Inferior parietal cortex (tissue), 1 donor: ENCODE data around the gene PGM5.

ENCODE experiments used
- DNase-seq: peaks from one replicate; pipeline ENCODE4 v3.0.0-alpha.2; 2016; ENCODE audit errors: extremely low spot score

The PGM5 gene

DNA sequence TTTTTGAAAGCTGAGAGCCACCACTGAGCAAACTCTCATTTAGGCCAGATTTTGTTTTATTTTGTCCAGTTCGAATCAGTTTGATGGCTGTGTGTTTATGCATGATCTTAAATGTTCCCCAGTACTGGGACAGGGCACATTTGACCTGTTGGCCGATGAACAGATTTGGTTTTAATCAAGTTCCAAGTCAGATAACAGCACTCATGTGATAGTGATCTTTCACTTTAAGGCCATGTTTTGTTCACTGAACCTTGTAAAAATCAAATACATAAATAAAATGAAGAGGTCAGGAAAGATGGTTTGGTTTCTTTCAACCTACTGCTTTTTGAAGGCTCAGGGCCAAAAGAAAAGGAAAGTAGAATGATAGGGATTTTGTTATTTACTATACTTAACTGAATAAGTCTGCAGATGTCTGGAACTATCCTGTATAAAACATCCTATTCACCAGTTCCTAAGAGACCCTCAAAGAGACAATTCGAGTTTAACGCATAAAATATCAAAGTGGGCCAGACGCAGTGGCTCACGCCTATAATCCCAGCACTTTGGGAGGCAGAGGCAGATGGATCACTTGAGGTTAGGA lies 77.2 kb downstream of the PGM5 start:
- no peak for DNase-seq

DNA sequence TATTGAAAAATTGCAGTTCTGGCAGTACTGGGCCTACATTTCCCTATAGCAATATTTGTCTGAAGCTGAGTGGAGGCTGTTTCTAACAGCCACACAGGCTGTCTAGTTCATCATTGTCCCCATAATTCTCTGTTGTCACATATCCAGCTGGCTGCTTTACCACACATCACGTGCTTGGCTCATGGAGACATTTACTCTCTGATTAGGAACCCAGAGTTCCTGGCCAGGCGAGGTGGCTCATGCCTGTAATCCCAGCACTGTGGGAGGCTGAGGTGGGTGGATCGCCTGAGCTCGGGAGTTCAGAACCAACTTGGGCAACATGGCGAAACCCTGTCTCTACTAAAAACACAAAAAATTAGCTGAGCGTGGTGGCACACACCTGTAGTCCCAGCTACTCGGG lies 81.4 kb downstream of the PGM5 start:
- no peak for DNase-seq

DNA sequence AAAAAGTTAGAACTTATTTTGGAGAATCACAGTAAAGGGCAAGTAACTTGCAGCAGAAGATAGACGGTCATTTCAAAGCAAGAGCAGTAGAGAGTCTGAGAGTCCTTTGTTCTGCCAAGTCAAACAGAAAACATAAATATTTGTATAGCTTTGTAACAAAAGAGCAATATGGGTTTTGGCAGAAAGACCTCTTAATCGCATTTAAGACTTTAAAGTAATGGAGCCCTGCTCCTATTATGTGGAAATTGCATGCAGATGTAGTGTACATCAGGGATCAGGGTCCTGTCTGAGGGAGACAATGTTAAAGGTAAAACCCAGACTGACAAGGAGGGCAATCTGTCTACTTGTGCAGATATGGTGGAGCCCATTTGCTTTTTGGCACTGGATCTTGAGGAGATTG lies 87.2 kb downstream of the PGM5 start:
- no peak for DNase-seq

DNA sequence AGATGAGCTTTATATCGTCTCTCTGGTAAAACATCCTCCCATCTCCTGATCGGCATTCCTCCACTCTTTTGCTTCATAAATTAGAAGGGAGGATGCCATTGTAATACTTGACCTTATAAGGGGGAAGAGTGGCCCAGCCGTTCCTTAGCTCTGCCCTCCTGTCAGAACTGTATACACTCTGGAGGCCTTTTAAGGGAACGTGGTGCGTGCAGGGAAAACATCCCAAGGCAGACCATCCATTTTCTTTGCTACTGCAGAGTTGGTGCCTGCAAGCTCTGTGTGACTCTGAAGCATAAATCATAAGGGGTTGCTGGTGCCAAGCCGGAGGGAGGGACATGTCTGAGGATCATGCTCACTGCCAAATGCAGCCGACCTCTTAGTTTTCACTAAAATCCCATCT lies 90.4 kb downstream of the PGM5 start:
- DNase-seq = no peak

DNA sequence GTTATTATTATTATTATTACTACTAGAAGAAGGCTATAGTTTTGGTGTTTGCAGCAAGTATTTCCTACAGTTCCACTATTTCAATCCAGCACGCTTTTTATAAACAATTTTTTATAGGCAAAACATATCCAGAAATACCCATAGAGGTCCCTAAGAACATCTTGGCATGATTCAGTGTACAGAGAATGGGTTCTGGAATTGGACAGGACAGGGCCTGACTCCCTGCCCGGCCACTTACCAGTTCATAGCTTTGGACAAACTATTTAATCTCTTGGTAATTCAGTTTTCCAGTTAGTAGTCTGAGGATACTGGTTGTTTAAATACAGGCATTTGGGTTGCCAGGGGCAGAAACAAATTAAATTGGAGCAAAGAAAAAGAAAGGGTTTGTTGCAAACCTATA lies 91.2 kb downstream of the PGM5 start:
- no peak for DNase-seq

DNA sequence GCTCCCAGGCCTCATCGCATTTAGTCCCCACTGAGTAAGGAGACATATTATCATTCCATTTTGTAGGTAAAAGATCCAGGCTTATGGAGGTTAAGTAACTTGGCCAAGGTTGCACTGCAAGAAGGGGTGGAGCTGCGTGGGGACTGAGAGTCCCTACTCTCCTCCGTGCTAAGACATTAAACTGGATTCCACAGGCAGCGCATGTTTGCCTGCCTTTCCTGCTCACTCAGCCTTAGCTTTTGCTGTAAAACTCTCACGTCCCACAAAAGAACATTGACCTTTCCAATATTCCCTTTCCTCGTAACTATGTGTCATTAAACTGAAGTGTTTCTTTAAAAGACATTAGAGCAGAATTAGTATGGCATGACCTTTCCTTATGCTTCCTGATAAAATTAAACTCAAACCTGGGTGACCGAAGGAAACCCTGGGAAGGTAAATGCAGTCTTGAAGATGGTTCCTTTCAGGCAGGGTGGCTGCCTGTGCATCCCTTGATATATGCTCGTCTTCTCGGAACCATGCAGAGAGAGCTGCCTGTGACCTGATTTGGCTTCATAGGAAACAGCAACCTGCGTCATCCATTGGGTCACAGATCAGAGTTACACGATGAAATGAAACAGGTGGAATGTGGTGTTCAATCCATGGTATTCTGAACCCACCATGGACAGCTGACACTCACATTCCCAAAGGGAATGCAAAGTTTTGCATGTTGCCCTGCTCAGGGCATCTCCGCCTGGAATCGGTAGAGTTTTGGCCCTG lies 98.3 kb downstream of the PGM5 start:
- no peak for DNase-seq

DNA sequence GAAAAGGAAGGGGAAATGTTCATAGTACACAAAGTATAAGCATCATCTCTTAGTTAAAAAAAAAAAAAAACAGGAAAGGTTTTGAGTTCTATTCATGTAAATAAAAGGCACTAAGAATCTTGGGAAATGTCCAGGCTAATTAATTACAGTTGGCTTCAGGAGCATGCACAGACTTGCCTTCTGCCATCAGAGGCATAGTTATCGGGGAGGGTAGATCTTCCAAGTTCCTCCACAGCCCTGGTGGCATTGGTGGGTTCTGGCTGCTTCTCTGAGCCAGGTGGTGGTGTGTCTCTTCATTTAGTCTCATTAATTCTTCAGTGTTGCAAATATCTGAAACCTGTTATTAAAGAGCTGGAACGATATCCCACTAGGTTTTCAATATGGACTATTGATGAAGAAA lies 99.0 kb downstream of the PGM5 start:
- no peak for DNase-seq

DNA sequence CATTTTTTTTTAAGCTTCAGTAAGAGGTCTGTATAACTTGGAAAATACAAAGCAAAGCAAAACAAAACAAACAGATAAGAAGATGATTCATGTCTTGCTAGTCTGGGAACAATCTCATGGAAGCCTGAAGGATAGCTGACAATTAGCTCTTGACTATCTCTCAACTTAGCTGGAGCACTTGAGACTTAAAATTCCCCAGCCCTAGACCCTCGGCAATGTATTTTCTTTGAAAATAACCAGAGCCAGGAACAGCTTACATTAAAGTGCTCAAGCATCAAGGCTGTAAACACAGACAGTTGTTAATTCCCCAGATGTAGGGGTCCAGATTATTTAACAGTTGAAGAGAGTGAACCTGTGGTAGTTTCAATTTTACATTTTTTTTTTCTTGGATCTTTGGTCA lies 101.4 kb downstream of the PGM5 start:
- DNase-seq = no peak

DNA sequence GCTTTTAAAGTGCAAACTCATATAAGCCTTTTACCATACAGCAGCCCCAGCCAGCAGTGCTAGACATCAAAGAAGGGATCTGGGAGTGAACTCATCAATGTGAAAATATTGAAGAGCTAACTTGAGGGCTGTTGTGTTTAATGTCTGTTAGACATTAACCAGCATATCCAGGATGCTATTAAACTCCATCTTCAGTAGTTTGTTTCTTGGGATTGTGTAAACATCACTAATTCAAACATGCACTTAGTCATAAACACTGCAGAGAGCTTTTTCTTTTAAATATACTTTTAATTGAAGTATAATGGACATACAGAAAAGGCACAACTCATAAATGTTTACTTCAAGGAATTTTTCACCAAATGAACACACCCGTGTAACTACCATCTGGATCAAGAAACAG lies 102.5 kb downstream of the PGM5 start:
- no peak for DNase-seq

DNA sequence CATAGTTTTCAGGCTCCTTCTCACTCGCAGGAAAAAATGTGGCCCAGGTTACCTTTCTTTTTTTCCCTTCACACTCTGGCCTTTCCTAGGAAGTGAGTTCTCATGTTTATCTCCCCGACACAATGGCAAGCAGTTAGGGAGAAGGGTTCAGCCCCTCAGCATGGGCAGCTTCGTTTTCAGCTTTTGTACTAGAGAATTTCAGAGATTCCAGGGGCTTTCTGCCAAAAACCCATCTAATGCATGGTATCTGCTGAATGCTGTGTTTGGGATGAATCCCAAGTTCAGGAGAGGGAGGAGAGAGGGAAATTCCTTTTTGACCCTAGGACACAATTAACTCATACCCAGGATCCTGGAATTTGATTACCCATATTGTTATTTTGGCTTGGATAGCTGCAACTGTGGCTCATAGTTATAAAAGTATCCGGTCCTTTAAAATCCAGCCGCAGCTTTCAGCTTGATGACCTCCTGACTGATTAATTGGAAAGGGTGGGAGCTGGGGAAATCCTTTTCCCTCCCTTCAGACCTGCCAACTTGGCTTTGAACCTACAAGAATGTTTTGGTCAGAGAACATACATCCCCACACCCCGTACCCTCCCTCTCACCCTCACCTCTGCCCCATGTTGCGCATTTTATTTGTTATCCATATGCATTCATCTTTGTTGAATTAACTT lies 105.8 kb downstream of the PGM5 start:
- DNase-seq = no peak

DNA sequence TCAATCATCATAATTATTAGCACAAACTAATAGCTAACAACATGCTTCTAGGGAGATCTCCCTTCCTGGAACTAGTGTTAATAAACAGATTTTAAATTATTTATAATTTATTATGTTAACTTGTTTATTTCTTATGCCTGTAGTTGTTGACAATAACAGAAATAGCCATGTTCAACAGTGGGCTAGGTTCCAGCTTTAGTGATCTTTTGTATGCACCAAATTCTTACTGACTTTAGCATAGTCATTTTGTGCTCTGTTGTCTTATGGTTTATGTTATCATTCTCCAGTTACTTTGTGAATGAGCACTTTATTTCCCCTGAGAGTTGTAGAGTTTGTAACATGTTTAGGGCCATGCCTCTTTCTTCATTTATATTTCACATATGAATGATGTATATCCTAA lies 113.7 kb downstream of the PGM5 start:
- DNase-seq = no peak

DNA sequence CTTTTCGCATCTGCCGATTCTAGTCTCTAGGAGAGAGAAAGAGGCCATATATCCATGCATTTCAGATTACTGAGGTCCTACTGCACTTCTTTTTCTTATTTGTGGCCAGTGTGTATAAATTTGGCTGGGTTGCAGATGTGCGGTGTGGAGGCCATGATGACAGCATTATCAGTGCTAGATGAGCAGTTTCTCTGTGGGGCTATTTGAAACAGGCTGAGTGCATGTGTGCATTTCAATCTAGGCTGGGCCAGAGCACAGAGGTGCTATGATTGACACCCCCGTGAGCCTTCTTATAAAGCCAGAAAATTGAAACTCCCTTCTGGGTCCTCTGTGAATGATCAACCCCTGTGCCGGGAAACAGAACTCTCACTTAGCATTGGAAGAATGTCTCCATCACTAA lies 114.2 kb downstream of the PGM5 start:
- DNase-seq = no peak

DNA sequence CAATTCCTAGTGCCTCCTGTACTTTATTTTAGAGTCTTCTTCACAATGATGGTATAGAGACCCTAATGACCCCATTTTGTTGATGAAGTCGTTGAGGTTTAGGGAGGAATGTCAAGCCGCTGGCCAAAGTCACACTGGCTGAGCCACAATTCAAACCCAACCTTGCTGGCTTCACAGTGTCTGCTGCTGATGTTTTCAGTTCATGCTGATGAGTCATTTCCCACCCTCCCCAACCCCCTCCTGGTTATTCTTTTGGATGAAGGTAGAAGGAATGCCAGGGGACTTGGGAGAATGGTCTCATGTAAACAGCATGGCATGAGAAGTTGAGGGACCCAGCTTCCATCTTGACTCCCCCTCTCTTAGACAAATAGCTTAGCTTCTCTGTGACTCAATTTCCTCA lies 115.7 kb downstream of the PGM5 start:
- DNase-seq = no peak

DNA sequence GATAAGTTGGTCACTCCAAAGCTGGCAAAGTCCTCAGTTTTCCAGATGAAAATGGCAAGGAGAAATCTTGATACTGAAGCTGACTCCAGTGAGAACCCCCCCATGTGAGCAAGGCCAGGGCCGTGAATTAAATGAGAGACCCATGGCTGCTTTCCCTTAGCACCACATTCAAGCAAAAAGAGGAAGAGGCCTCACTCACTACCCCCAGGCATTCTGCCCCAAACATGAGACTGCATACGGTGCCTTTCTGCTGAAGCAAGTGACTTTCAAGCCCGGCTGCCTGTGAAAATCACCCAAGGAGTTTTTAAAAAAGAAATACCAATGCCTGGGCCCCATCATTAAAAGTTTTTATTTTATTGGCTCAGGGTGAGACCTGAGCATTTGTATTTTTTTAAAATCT lies 117.4 kb downstream of the PGM5 start:
- DNase-seq = no peak

DNA sequence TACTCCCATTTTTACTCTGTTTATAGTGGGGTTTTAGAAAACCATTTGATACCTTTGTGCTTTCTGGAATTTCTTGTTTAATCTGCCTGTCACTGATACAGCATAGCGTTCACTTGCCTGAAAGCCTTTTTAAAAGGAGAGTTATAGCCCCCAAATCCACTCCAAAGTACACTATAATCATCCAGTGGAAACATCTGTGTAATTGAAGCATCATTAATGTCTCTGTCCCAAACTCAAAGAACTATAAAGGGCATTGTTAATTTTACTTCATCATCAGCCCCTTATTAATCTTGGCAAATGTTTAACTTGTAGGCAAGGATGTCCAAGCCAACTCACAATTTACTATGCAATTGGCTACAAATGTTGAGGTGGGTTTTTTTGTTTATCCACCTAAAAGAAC lies 120.0 kb downstream of the PGM5 start:
- no peak for DNase-seq

DNA sequence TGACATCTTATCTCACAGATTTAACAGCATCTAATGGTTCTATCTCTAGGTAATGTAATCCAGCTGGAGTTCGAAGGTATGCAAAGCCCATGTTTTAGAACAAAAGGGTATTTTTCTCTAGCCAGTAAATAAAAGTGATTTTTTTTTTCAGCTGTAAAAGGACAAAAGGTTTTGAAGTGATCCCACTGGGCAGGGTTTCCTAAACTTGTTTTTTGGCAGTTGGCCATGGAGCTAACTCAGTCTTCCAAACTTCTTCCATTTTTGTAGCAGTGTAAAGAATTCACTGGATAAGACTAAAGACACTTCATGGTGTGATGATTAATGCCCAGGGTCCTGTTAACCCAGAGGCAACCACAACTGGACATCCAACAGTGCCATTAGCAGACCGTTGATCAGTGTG lies 120.4 kb downstream of the PGM5 start:
- no peak for DNase-seq

DNA sequence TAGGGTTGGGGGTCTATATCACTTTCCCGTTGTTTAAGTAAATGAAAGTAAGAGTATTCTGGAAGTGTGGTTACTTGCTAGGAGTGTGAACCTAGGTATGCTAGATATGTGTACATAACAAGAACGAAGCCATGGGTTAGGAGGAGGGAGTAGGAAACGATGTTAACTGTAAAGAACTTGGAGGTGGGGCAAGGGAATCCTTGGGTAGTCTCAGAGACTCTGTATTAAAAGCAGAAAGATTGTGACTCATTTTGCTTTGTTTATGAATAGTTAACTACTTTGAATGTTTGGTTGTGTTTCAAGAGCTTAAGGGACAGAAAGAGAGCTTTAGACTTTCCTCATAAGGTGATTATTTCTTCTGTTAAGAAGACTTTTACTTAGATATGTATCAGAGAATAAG lies 124.4 kb downstream of the PGM5 start:
- DNase-seq = no peak

DNA sequence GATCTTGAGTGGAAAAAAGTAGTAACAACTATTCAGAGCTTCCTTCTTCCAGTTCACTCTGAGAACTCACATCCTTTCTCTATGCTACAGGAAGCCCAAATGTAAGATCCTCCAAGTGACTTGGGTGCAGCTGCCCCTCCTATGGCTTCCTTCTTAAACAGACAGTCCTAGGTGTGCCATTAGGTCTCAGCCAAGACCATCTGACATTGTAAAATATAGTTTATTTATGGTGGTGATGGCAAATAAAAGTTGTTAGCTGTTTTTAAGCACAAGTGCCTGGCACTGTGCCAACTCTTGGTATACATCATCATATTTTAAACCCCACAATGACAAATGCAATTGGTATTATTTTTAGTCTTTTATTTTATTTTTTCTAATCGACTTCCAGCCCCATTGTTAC lies 126.1 kb downstream of the PGM5 start:
- no peak for DNase-seq

DNA sequence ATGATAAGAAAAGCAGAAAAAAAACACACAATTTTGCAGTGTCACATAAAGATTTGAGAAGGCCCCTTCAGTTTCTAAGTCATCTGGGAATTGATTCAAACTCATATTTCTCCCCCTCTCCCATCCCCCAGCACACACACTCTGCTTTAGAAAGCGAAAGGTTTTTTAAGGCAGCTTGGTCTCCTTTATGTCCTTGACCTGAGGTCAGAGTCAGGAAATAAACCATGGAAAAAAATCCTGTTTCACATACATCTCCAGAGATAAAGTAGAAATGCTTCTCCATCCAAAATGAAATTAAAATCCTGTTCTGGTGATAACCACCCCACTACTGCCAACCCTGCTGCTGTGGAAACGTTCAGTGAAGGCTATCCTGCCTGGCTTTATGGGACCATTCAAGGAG lies 131.7 kb downstream of the PGM5 start:
- DNase-seq = no peak

DNA sequence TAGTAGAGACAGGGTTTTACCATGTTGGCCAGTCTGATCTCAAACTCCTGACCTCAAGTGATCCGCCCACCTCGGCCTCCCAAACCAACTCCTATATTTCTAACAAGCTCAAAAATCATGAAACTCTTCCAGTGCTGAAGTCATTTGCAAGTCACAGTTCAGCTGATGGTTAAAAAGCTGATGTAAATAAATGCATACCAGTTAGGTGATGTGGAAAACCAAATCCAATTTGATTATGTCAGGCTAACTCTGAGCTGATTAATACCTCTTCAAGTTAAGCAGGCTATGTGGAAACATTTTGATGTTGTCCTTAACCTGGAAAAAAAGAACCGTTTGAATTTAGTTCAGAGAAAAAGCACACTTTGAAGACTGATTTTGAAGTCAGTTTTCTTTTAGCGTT lies 133.2 kb downstream of the PGM5 start:
- DNase-seq = no peak

DNA sequence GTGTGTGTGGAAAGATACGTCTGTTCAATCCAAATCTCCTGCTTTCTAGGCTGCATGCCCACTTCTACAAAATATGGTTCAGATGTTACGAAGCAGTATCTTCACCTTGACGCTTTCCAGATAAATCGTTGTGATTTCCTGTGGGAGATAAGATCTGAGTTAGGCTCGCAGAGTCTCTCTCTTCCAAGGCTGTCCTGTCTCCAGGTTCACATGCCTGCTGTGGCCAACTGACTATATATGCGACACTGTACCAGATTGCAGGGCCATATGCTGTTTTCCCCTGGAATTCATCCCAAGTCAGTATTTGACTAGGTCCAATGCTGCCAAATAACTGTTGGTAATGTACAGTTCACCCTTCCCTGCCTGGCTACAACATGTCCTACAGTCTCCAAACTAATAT lies 136.4 kb downstream of the PGM5 start:
- DNase-seq = no peak

DNA sequence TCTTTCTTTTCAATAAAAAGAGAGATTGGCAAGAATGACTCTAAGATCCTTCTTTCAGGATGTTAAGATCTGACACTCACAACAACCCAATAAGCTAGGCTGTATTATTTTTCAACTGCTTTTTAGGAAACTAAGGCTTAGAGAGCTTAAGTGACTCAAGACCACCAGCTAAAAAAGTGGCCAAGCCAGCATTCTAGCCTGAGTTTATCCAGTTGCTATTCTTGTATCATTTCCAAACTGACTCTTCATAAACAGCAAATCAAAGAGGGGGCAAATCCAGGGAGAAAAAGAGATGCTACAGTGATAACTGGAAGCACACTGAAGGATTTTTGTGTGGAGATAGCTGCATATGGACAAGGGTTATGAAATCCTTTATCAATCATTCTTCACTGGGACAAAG lies 137.1 kb downstream of the PGM5 start:
- DNase-seq = no peak

DNA sequence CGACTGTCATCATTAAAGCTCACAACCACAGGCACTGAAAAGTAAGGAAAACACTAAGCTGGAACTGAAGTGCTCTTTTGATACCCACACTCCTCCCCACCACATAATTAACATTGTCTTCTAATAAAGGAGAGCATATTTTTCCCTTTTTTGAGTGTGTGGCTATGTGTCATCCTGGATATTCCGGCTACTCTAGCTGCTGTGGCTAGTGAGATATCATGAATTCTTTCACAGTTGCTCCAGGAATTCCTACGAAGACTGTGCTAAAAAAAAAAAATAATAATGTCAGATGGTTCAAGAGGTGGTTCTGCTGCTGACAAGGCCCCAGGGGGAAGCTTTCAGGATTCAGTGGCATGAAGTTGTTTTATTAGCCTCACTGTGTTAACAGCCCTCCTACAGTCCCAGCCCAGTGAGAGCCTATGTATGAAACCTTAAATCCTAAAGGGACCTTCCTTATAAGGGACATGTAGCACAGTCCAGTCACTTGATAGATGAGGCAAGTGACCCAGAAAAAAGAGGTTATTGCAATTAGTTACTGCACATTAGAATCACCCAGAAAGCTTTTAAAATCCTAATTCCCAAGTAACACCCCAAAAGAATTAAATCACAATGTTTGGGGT lies 137.7 kb downstream of the PGM5 start:
- DNase-seq = no peak
